GM15510 (cell line): Measurements from ENCODE around the gene MTRF1.
A peak's percentile ranks its signal among the peaks of the same experiment; 100 is the strongest.

Source experiments
- POLR2A ChIP-seq: IDR thresholded peaks from 3 replicates; pipeline ENCODE4 v1.6.1; 2011; ENCODE audit warnings: borderline replicate concordance; ENCODE audit not compliant: insufficient read length; ENCODE audit errors: extremely low read depth

The MTRF1 gene

GRCh38 chr13:41200126-41200525, 63.2 kb downstream of the MTRF1 start:
- no peak for TF ChIP-seq POLR2A

- no peak for TF ChIP-seq POLR2A
Measured at GRCh38 chr13:41199526-41199925, 63.9 kb downstream of the MTRF1 start.

- no peak for TF ChIP-seq POLR2A
Measured at GRCh38 chr13:41199079-41199478, 64.3 kb downstream of the MTRF1 start.

DNA sequence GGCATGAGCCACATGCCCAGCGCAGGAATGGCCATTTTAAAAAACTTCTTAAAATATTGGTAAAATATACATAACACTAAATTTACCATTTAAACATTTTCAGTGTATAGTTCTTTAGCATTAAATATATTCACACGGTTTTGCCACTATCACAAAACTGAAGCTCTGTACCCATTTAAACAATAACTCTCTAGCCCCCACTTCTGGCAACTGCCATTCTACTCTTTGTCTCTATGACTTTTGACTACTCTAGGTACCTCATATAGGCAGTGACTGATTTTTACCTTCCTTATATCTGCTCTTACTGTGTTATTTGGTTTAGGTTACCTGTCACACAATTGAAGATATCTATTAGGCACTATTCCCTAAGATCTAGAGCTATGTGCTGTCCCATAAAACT, 66.8 kb downstream of the MTRF1 start:
- TF ChIP-seq POLR2A: no peak

GRCh38 chr13:41196011-41196410, 67.4 kb downstream of the MTRF1 start:
- TF ChIP-seq POLR2A: no peak

GRCh38 chr13:41193919-41194824, 69.2 kb downstream of the MTRF1 start, which contains the start of gene KBTBD7:
Gene KBTBD7 (minus strand): TSS chr13:41194569. CDS start chr13:41194257, 312 bp downstream.
- TF ChIP-seq POLR2A: peak; percentile 58

- TF ChIP-seq POLR2A: no peak
Measured at GRCh38 chr13:41193469-41193868, 69.9 kb downstream of the MTRF1 start.

DNA sequence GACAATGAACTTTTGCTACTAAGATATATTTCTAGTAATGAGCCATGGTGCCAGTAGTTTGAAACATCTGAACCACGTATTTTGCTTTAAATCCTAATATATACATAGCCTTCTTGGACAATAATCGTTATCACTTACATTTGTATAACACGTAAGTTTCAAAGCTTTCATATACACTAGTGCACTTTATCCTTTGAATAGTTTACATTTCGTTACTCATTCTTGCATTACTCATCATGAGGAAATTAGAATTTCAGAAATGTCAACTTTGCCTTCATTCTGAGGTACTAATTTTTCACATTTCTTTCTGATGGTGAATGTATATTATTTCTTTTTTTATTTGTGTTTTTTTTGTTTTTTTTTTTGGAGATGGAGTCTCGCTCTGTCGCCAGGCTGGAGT, 74.8 kb downstream of the MTRF1 start:
- TF ChIP-seq POLR2A: no peak

- no peak for TF ChIP-seq POLR2A
Measured at GRCh38 chr13:41186481-41186880, 76.9 kb downstream of the MTRF1 start.

DNA sequence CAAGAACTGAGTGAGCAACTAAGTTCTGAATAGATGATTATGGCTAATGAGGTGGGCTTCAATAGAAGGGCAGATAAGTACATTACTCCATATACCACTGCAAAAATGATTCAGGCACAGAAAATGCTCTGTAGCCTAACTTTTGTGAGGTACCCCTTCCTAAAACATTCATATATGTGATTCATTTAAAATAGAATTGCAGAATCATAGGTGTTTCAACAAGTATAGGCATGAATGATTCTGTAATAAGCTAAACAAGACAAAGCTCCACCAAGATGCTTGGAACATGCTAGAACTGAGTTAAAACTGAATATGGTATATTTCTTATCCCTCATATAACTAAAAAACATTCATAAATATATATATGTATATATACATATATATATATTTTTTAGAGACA, 81.1 kb downstream of the MTRF1 start:
- TF ChIP-seq POLR2A: no peak

- no peak for TF ChIP-seq POLR2A
Measured at GRCh38 chr13:41179593-41180250, 83.7 kb downstream of the MTRF1 start.

DNA sequence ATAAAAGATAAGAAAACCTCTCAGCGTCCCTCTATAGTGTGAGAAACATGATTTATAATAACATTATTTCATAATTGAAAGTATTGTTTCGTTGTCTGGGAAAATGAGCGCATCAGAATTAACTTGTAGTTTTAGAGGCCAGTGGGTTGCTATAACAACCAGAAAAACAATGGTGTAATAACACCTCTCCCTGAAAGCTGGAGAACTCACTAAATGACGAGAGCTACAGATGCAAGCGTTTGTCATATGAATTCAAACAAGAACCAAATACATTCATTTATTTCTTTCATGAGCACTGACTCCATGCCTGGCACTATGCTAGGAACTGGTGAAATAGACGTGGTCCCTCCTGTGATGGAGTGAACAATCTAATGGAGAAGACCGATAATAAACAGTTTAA, 85.3 kb downstream of the MTRF1 start:
- no peak for TF ChIP-seq POLR2A

GRCh38 chr13:41177616-41178015, 85.8 kb downstream of the MTRF1 start:
- TF ChIP-seq POLR2A: no peak
